Karpas-422 (cell line): Measurements from ENCODE around the gene AKAP12. TPM values are rescaled to one million over a fixed set of nuclear protein-coding genes. Genes with fewer than 3 reads are reported as not detected.
A peak's percentile ranks its signal among the peaks of the same experiment; 100 is the strongest.

ENCODE experiments used
- DNase-seq: peaks from one replicate; pipeline ENCODE4 v3.0.0-alpha.2; 2015
- H2AFZ ChIP-seq: fragments of 200-600 bp; sonication (generic); 2 replicates; pipeline ENCODE4 v1.6.1; 2014; ENCODE audit warnings: antibody characterized with exemption, low read length, mixed read lengths
- H3K27ac ChIP-seq: fragments of 200-600 bp; sonication (generic); 2 replicates; pipeline ENCODE4 v1.5.1; 2014; ENCODE audit warnings: mild to moderate bottlenecking, low read length, moderate library complexity
- H3K27me3 ChIP-seq: fragments of 200-600 bp; sonication (generic); 2 replicates; pipeline ENCODE4 v1.6.1; 2014; ENCODE audit warnings: low read length, mixed read lengths
- H3K36me3 ChIP-seq: fragments of 200-600 bp; sonication (generic); 2 replicates; pipeline ENCODE4 v1.6.1; 2014; ENCODE audit warnings: low read length, mixed read lengths; ENCODE audit not compliant: insufficient read depth
- H3K4me1 ChIP-seq: fragments of 200-600 bp; sonication (generic); 2 replicates; pipeline ENCODE4 v1.6.1; 2014; ENCODE audit warnings: mild to moderate bottlenecking, low read length, mixed read lengths
- H3K4me2 ChIP-seq: fragments of 200-600 bp; sonication (generic); 2 replicates; pipeline ENCODE4 v1.6.1; 2014; ENCODE audit warnings: low read length, low read depth, mild to moderate bottlenecking; ENCODE audit not compliant: poor library complexity, severe bottlenecking
- H3K4me3 ChIP-seq: fragments of 200-600 bp; sonication (generic); 2 replicates; pipeline ENCODE4 v1.5.1; 2014; ENCODE audit warnings: mild to moderate bottlenecking, antibody characterized with exemption, low read length, mixed read lengths
- H3K79me2 ChIP-seq: fragments of 200-600 bp; sonication (generic); 2 replicates; pipeline ENCODE4 v1.6.1; 2014; ENCODE audit warnings: mild to moderate bottlenecking, low read length, mixed read lengths
- H3K9ac ChIP-seq: fragments of 200-600 bp; sonication (generic); 2 replicates; pipeline ENCODE4 v1.6.0; 2014; ENCODE audit warnings: low read length
- H3K9me2 ChIP-seq: fragments of 200-600 bp; sonication (generic), shearing (Covaris generic); replicated peaks from 2 replicates; pipeline ENCODE4 v1.6.0; 2014; ENCODE audit warnings: mild to moderate bottlenecking, low read length, moderate library complexity; ENCODE audit not compliant: insufficient read depth
- H3K9me3 ChIP-seq: fragments of 300-700, 200-600 bp; sonication (generic); 2 replicates; pipeline ENCODE4 v1.6.1; 2014; ENCODE audit warnings: low read length, mixed read lengths
- H4K20me1 ChIP-seq: fragments of 200-600 bp; sonication (generic); 2 replicates; pipeline ENCODE4 v1.6.1; 2014; ENCODE audit warnings: mild to moderate bottlenecking, antibody characterized with exemption, low read length, low read depth; ENCODE audit not compliant: insufficient read depth
- total RNA-seq: library from RNA; depleted of rRNA; stranded (reverse); fragments of >200 nt; shearing (Covaris generic); gene quantifications from 2 replicates; pipeline ENCODE4 v1.2.3, GENCODE V29; 2014; ENCODE audit warnings: low replicate concordance

The AKAP12 gene
- total RNA-seq, 1 experiment from 2014 or later, result not detected

DNA sequence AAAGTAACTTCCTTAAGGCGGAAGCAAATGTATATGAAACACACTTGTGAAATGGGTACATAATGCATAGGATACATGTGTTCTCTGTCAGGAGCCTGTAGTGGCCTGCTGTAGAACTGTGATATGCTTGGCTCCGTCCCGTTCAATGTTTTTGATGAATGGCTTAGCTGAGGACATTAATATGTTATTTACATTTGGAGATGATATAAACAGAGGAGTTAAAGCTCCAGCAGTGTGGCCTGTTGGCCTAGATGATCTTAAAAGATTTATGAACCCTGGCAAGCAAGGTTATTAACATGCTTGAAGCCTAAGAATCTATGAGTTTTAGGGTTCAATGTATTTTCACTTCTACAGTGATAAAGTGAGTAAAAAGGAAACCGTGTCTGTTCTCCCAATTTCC, 59.2 kb downstream of the AKAP12 start:
- Histone ChIP-seq H3K9ac (no peak overlapping the region), H2AFZ (no peak overlapping the region), H3K27me3 (no peaks in the 10 kb centered on the region), H4K20me1 (no peaks in the 10 kb centered on the region), H3K27ac (no peak overlapping the region), H3K79me2 (no peaks in the 10 kb centered on the region), H3K4me1 (no peaks in the 10 kb centered on the region), H3K36me3 (no peaks in the 10 kb centered on the region), H3K9me2 (no peaks in the 10 kb centered on the region), H3K9me3 (no peaks in the 10 kb centered on the region), H3K4me3 (no peak overlapping the region), H3K4me2 (no peak overlapping the region)
- DNase-seq, result no peak

- Histone ChIP-seq H3K36me3 (no peaks in the 10 kb centered on the region), H4K20me1 (no peaks in the 10 kb centered on the region), H3K4me3 (no peak overlapping the region), H3K9ac (no peak overlapping the region), H3K27me3 (no peaks in the 10 kb centered on the region), H3K79me2 (no peaks in the 10 kb centered on the region), H3K27ac (no peak overlapping the region), H2AFZ (no peak overlapping the region), H3K9me2 (no peaks in the 10 kb centered on the region), H3K4me1 (no peaks in the 10 kb centered on the region), H3K9me3 (no peaks in the 10 kb centered on the region), H3K4me2 (no peak overlapping the region)
- no peak for DNase-seq
Measured at GRCh38 chr6:151300267-151300991, 60.7 kb downstream of the AKAP12 start.

GRCh38 chr6:151301547-151301946, 61.8 kb downstream of the AKAP12 start:
- H3K36me3 ChIP-seq, result no peaks in the 10 kb centered on the region
- H2AFZ ChIP-seq, result no peak overlapping the region
- H3K27me3 ChIP-seq, result no peaks in the 10 kb centered on the region
- H3K9ac ChIP-seq, result no peak overlapping the region
- H3K27ac ChIP-seq, result no peak overlapping the region
- no peak overlapping the region for H3K4me3 ChIP-seq
- DNase-seq, result peak; percentile 12
- H4K20me1 ChIP-seq, result no peaks in the 10 kb centered on the region
- no peaks in the 10 kb centered on the region for H3K9me3 ChIP-seq
- H3K9me2 ChIP-seq, result no peaks in the 10 kb centered on the region
- H3K4me1 ChIP-seq, result no peaks in the 10 kb centered on the region
- no peaks in the 10 kb centered on the region for H3K79me2 ChIP-seq
- no peak overlapping the region for H3K4me2 ChIP-seq

- no peaks in the 10 kb centered on the region for H3K79me2 ChIP-seq
- no peaks in the 10 kb centered on the region for H3K9me3 ChIP-seq
- H3K9me2 ChIP-seq, result no peaks in the 10 kb centered on the region
Measured at GRCh38 chr6:151303231-151303630, 63.5 kb downstream of the AKAP12 start.

DNA sequence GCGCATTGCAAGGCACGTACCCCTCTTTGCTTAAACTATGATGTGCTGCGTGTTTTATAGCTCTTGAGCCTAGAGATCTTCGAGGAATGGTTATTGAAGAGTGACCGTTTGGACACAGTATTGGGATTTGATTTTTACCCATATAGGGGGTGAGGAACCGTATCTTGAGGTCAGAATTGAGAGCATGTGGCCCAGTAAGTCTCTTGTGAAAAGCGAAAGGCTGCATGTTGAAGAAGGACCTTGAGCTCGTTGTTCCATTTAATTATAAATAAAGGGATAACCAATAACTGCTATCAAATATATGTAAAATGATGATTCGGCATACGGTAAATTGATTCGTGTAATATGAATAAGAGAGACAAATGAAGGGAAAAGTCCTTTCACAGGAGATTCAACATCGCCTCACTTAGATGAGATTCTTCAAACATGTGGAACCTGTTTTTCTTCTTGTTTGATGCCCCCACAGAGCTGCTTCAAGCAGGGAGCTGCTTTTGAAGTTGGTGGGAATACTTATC, 66.6 kb downstream of the AKAP12 start:
- H2AFZ ChIP-seq, result no peak overlapping the region
- no peak overlapping the region for H3K4me3 ChIP-seq
- no peaks in the 10 kb centered on the region for H3K9me2 ChIP-seq
- H3K4me2 ChIP-seq, result no peak overlapping the region
- H3K27ac ChIP-seq, result no peak overlapping the region
- H3K9me3 ChIP-seq, result no peaks in the 10 kb centered on the region
- no peak overlapping the region for H3K9ac ChIP-seq
- H4K20me1 ChIP-seq, result no peaks in the 10 kb centered on the region
- no peaks in the 10 kb centered on the region for H3K4me1 ChIP-seq
- H3K79me2 ChIP-seq, result no peaks in the 10 kb centered on the region
- no peak for DNase-seq
- no peaks in the 10 kb centered on the region for H3K27me3 ChIP-seq
- no peaks in the 10 kb centered on the region for H3K36me3 ChIP-seq

More at GRCh38 chr6:151303231-151303630, 63.5 kb downstream of the AKAP12 start:
- no peak overlapping the region for H3K9ac ChIP-seq
- no peaks in the 10 kb centered on the region for H3K4me1 ChIP-seq
- no peaks in the 10 kb centered on the region for H3K36me3 ChIP-seq
- H3K4me2 ChIP-seq, result no peak overlapping the region
- DNase-seq, result no peak
- no peaks in the 10 kb centered on the region for H3K27me3 ChIP-seq
- H2AFZ ChIP-seq, result no peak overlapping the region
- no peak overlapping the region for H3K27ac ChIP-seq
- no peak overlapping the region for H3K4me3 ChIP-seq
- H4K20me1 ChIP-seq, result no peaks in the 10 kb centered on the region

DNA sequence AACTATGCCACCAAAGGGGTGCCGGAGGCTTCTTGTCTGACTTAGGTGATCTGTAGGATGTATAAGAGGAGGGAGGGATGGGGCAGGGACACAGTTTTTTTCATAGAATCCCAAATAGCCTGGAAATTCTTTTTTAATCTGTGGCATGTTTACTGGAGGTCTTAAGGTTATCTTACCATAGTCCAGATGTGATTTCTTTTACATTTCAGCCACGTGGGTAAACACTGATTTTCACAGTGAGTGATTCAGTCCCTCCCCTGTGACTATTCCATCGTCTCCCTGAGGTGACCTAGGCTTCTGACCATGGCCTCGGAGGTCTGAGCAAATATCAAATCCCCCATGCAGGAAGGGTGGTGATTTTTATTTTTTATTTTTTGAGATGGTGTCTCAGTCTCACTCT, 67.7 kb downstream of the AKAP12 start:
- H4K20me1 ChIP-seq, result no peaks in the 10 kb centered on the region
- no peaks in the 10 kb centered on the region for H3K4me1 ChIP-seq
- H3K9me2 ChIP-seq, result no peaks in the 10 kb centered on the region
- H3K4me3 ChIP-seq, result no peak overlapping the region
- H3K79me2 ChIP-seq, result no peaks in the 10 kb centered on the region
- no peak overlapping the region for H2AFZ ChIP-seq
- no peak overlapping the region for H3K9ac ChIP-seq
- H3K27ac ChIP-seq, result no peak overlapping the region
- H3K27me3 ChIP-seq, result no peaks in the 10 kb centered on the region
- no peaks in the 10 kb centered on the region for H3K9me3 ChIP-seq
- no peaks in the 10 kb centered on the region for H3K36me3 ChIP-seq
- H3K4me2 ChIP-seq, result no peak overlapping the region
- no peak for DNase-seq

GRCh38 chr6:151309619-151310018, 69.9 kb downstream of the AKAP12 start:
- H2AFZ ChIP-seq, result no peak overlapping the region
- H3K4me2 ChIP-seq, result no peak overlapping the region
- no peaks in the 10 kb centered on the region for H4K20me1 ChIP-seq
- no peaks in the 10 kb centered on the region for H3K79me2 ChIP-seq
- no peaks in the 10 kb centered on the region for H3K36me3 ChIP-seq
- H3K27me3 ChIP-seq, result no peaks in the 10 kb centered on the region
- no peak for DNase-seq
- no peak overlapping the region for H3K27ac ChIP-seq
- H3K9ac ChIP-seq, result no peak overlapping the region
- no peaks in the 10 kb centered on the region for H3K9me3 ChIP-seq
- no peaks in the 10 kb centered on the region for H3K9me2 ChIP-seq
- no peak overlapping the region for H3K4me3 ChIP-seq
- no peaks in the 10 kb centered on the region for H3K4me1 ChIP-seq

GRCh38 chr6:151310279-151310678, 70.5 kb downstream of the AKAP12 start:
- no peak overlapping the region for H3K4me2 ChIP-seq
- DNase-seq, result no peak
- no peak overlapping the region for H3K4me3 ChIP-seq
- H3K9me2 ChIP-seq, result no peaks in the 10 kb centered on the region
- H3K36me3 ChIP-seq, result no peaks in the 10 kb centered on the region
- H3K27ac ChIP-seq, result no peak overlapping the region
- no peak overlapping the region for H2AFZ ChIP-seq
- H3K27me3 ChIP-seq, result no peaks in the 10 kb centered on the region
- H4K20me1 ChIP-seq, result no peaks in the 10 kb centered on the region
- no peaks in the 10 kb centered on the region for H3K79me2 ChIP-seq
- H3K9me3 ChIP-seq, result no peaks in the 10 kb centered on the region
- H3K9ac ChIP-seq, result no peak overlapping the region
- no peaks in the 10 kb centered on the region for H3K4me1 ChIP-seq
